HPDE6-E6E7 (cell line): ENCODE data around the gene GATAD2A.

ENCODE experiments used
- DNase-seq: peaks from one replicate; pipeline ENCODE4 v3.0.0; 2011; ENCODE audit warnings: missing footprints; ENCODE audit errors: extremely low spot score

Gene GATAD2A

DNA sequence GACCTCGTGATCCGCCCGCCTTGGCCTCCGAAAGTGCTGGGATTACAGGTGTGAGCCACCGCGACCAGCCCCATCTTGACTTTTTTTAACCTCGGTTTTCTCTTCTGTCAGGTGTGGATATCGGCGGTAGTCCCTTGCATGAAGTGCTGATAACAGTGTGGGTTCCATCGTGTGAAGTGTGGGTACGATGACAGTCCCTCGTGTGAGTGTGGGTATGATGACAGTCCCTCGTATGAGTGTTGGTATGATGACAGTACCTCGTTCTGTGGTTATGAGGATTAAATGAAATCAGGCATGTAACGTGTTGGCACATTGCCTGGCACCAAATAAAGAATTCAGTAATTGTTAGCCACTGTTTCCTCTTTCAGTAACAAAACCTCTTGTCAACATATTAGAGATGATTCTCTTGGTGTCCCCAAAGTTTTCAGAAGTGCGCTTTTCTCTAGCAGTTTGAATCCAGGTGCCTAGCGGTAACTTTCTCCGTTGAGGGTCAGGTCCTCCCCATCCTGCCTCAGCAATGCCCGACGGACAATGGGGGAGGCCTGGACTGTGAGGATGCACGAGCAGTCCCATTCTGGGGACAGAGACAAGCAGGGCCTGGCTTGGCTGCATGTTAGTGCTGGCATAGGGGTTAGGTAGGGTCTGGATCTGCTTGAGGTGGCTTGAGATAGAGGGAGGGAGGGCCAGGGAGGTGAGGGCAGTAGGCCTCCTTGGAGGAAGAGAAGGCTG lies 15.3 kb downstream of the GATAD2A start:
- DNase-seq = no peak

DNA sequence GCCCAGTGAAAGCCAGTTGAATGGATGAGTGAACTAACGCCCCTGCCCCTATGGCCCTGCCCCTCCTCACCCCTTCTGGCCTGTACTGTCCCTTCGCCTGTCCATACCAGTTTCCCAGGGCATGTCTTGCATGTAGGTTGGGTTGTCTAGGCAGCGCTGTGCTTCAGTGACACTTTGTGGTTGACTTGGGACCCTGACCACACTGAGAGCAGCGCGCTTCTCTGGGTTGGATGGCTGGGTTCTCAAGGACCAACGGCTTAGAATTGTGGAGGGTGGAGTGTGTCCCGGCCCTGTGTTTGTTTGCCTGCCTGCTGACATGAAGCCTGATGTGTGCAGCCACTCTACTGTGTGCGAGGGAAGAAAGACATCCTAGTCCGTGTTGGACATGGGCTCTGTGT lies 15.8 kb downstream of the GATAD2A start:
- no peak for DNase-seq

DNA sequence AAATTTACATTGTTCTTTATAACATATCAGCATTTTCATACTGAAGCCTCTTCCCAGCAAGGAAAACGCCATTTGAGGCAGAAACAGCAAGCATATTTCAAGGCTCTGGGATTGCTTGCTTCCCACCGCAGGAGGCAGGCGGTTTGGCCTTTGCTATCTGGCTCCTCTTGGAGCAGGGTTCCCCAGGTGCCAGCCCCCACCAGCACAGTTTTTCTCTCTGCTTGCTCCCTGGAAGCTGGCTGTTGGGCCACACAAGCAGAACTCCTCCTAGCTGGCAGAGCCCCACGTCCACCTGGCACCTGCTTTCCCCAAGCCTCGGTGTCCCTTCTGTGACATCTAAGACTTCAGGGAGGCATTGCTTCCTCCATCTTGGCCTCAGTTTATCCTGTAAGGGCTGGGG lies 16.7 kb downstream of the GATAD2A start:
- DNase-seq = no peak

DNA sequence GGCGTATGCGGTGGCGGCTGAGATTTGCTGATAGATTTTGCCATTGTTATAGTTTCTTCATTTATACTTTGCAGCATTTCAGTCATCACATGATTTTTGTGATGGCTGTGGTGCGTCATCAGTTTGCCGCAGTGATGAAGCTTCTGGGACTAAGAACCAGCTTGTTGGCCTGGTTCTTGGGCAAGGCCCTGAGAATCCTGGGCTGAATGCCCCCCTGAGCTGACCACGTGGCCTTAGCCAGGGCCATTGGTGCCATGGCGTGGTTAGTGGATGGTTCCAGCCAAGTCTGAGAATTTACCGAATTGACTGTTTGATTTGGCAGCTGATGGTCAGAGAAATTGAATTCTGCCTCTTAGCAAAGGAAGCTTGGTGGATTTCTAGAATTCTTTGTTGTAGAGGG lies 17.8 kb downstream of the GATAD2A start:
- DNase-seq = no peak

DNA sequence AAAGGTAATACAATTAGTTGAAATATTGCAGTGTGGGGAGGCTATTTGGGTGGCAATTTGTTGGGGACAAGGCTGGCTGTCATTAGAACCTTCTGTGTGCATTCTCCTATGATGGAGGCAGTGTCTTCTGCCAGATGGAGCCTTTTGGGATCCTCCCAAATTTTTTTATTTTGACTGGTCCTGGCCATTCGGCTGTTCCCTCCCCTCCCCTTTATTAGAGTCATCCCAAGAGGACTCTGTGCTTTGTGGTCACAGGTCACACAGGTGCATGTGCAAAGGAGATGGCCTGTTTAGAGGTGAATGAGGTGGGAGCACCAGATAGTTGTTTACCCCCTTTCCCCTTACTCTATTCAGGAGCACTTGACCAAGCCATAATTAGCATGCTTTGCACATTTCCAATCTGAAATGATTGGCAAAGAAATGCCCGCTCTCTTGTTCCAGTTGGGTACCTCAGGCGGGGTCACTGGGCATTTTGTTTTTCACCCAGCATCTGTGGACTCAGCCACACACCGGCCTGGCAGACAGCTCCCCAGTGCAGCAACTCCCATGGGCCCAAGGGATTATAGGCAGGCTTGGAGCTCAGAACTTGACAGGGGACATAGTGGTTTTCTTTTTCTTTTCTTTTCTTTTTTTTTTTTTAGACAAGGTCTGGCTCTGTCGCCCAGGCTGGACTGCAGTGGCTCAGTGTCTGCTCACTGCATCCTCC lies 19.8 kb downstream of the GATAD2A start:
- no peak for DNase-seq

DNA sequence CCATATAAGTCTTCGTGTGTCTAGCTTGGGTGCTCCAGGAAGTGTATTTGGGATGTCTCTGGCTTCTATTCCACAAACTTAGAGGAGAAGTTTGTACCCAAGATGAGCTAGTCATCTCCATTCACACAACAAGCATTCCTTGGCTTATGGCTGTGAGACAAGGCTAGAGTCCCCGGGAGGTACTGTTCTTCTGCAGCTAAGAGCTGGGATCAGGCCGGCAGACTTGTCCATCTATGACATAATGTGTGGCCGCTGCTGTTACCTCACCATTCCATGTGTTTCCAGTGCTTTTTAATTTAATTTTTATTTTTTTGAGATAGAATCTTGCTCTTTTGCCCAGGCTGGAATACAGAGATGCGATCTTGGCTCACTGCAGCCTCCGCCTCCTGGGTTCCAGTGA lies 20.7 kb downstream of the GATAD2A start:
- no peak for DNase-seq

DNA sequence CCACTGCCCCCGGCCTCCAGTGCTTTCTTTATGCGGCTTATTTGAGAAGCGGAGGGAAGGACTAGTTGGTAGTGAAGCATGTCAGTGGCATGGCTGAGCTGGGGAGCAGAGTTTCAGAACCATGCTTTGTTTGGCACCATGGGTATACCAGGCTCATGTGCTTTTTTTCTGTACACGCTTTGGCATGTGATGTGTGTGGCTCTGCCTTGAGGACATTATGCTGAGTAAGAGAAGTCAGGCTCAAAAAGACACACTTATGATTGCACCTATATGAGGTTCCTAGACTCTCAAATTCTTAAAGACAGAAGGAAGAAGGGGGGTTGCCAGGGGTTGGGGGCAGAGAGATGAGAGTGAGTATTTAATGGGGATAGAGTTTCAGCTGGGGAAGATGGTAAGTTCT lies 21.3 kb downstream of the GATAD2A start:
- no peak for DNase-seq

DNA sequence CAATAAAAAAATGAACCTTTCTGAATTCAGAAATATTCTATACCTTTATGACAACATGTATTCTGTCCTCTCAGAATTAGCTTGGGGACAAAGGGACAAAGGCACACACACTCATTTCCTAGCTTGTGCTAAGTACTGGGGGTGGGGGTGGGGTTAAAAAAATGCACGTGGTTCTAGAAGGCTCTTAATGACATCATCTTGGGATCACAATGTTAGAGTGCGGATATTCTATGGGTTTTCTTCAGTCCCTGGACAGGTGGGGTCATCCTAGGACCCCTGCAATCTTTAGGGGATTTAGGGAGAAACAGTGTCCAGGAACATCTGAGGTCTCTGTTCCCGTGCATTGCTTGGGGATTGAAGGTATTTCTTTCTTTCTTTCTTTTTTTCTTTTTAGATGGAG lies 21.8 kb downstream of the GATAD2A start:
- no peak for DNase-seq

DNA sequence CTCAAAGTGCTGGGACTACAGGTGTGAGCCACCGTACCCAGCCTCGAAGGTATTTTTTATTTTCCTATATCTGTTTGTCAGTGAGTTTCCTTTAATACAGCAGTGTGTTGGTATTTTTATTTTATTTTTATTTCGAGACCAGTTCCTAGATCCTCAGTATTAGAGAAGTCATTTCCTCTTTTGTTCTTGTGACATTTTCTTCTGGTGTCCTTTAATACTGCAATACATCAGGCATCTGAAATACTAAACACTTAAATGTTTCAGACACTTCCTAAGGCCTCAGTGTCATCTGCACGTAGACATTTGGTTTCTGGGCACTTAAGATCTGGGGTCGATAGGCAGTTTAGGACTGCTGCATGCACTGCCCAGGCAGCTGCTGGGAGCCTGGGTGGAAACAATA lies 22.5 kb downstream of the GATAD2A start:
- no peak for DNase-seq

DNA sequence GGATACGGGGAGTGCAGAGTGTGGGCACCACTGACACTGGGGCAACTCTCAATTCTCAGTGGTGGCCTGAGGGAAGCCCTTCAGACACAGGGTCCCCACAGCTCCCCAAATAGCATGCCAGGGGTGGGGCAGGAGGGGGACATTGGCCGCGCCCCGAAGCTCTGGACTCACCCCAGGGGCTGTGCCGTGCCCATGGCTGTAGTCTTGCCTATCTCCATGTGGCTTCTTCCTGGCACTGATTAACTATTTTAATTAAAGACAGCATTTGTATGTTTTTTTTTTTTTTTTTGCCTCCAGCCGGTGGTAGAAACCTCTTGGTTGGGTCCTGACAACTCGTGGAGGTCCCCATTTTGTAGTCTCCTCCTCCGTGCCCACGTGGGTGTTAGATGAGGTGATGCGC lies 23.3 kb downstream of the GATAD2A start:
- DNase-seq = no peak

DNA sequence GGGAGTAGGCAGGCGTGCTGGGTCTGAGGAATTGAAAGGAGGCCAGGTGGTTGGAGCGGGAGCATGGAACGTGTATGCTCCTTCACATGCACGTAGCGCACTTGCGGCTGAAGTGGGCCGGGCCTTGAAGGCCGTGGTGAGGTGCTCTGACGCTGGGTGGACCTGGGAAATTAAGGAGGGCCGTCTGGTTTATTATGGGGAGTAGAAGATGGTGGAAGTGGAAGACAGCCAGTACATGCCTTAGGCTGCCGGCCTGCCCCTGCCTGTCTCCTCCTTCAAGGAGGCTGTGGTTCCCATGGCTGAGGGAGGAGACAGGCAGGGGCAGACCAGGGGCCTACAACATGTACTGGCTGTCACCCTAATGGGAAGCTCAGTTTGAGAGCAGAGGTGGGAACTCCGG lies 23.9 kb downstream of the GATAD2A start:
- DNase-seq = no peak

DNA sequence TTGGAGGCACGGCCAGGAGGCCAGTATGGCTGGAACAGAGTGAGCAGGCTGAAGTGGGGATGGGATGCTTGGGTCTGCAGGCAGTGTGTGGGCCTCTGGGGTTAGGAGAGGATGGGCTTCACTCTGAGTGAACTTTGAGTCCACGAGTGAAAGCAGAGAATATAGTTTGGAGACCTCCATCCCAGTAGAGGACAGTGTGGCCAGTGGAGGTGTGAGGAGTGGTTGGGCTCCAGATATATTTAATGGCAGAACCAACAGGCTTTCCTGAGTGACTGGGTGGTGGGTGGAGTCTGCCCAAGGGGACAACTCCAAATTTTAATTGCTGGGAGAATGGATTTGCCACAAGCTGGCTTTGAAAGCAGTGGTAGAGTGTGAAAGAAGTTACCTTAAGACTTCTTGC lies 27.3 kb downstream of the GATAD2A start:
- no peak for DNase-seq

DNA sequence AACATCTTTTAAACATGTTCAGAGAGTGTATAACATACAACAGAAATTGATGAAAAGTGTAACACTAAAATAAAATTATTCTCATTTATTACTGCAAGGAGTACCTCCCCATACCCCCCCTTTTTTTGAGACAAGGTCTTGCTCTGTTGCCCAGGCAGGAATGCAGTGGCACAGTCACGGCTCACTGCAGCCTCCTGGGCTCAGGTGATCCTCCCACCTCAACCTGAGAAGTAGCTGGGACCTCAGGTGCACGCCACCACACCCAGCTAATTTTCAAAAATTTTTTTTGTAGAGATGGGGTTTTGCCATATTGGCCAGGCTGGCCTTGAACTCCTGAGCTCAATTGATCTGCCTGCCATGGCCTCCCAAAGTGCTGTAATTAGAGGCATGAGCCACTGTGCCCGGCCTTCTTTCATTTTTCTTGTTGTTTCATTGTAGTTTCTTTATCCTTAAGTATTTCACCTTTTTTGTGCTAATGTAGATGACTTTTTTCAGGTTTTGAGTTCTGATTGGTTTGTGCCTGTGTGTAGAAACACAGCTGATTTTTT lies 28.3 kb downstream of the GATAD2A start:
- DNase-seq = no peak

DNA sequence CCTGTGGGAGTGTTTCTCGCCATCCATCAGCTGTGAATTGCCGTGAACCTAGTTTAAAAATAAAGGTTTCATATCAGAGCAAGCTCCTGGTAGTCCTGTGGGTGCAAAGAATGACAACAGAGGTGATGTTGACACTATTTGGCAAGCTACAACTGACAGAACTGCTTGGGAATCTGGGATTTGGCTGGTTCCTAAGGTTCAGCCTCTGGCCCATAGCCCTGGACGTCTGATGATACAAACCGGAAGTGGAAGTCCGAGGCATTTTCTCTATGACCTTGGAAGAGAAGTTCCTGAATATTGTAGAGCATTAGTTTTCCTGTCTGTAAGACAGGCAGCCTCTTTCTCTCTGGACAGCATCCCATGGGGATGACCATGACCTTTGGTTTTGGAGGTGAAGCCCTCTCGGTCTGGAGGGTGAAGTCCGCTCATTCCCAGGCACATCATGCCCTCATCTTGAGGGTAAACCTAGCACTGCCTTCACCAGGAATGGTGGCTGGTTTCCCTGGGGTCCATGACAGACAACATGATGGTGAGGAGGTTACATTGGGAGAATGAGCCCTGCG lies 29.1 kb downstream of the GATAD2A start:
- no peak for DNase-seq

DNA sequence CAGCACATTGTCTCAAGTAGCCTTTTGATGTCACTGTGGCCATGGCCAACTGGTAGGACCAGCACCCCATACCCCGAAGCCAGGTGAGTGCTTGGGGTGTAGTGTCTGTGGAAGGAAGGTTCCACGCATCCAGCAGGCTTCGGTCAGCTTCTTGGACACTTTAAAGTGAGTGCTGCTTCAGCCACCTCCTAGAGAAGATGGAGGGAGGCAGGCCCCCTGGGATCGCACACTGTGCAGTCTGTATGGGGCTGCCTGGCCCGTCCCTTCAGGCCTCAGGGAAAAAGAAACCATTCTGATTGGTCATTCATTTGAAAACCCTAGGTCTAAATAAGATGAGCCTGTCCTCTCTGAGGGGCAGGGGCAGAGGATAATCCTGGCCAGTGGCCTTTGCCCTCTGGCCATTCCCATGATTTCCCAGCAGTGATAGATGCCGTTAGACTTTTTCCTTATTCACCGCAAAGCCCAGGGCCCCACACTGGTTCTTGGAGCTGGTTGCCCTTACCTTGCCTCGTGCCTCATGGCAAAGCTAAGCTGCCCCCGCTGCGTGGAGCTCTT lies 30.7 kb downstream of the GATAD2A start:
- no peak for DNase-seq

DNA sequence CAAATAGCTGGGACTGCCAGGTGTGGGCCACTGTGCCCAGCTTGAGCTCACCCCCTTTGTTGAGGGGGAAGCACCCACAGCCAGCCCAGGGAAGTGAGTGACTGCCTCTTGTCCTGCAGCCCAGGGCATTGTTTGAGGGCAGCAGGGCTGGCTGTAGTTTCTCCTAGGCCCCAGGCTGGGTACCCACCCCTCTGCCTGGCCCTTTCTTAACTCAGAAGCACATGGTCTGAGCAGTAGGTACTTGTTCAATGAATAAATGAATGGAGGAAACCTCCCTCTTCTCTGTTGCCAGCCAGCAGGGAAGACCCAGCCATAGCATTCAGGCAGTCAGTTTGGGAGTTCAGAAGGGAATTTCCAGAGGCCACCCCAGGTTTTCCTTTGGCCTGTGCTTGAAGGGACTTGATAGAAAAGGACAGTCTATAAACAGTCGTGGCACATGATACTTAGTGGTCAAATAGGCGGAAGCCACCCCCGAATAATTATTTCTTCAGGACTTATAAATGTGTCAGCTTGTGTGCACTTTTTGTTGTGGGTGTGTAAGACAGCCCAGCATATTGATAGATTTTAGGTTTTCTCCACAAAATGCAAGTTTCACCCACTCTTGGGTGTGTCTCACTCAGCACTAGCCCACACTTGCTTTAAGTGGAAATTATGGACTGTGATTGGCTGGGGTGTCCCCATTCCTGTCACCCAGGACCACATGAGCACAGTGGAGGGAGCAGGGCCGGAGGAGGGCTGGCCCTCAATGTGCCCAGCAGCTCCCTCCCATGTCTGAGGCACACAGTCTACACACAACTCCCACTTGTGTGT lies 33.1 kb downstream of the GATAD2A start:
- no peak for DNase-seq

DNA sequence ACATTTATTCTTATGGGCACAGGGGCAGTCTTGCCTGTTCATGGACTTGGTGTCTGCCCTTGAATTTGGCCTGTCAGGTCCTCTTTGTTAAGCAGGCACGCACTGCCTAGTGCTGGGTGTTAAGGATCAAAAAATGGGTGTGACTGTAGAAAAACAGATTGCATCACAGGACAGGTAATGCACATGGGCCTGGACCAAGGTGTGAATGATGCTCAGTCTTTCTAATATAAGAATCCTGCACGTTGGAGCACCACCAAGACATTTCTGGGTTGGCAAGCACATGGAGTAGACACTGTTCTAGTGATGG lies 33.7 kb downstream of the GATAD2A start:
- DNase-seq = no peak

DNA sequence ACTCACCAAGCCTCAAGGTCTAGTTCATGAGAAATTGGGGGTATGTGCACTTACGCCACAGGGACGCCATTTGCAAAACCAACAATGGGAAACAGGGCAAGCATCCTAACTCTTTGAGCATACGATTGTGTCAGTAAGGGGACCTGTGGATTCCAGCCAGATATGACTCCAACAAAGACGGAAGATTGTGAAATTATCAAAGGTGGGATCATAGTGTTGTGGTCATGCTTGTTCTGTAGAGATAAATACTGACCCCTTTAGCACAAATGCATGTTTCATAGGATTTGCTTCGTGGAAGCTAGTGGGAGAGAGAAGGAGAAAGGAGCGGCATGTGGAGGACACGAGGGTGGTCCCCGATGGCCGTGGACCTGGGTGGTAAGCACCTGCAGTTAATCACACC lies 37.8 kb downstream of the GATAD2A start:
- no peak for DNase-seq

DNA sequence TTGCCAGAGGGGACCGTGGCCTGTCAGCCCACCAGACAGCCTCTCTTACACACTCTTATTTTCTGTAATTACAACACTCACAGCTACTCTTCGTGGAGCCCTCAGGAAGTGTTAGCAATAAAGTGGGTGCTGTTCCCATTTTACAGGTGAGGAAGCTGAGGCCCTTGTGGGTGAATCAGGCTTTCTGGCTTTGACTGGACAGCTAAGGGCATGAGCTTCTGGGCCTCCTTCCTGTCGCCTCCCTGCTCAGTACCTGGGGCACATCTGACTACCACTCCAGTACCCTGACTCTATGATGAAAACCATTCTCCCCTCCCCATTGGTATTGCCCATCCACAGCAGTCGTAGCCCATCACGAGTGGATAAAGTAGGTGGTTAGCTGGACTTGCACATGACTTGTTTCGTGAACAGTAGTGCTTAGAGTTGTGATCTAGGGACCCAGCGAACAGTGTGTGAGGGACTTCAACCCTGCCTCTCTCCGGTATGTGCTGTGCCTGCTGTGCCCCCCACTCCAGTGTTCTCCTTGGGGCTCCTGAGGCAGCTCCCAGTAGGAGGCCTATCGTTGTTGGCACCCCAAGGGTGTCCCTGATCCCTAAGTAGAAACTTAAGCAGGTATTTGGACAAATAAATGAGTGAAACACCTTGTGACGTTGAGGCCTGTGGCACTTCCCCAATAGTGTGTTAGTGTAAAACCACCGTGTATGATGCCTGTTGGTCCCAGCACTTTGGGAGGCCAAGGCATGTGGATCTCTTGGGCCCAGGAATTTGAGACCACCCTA lies 38.6 kb downstream of the GATAD2A start:
- DNase-seq = no peak

DNA sequence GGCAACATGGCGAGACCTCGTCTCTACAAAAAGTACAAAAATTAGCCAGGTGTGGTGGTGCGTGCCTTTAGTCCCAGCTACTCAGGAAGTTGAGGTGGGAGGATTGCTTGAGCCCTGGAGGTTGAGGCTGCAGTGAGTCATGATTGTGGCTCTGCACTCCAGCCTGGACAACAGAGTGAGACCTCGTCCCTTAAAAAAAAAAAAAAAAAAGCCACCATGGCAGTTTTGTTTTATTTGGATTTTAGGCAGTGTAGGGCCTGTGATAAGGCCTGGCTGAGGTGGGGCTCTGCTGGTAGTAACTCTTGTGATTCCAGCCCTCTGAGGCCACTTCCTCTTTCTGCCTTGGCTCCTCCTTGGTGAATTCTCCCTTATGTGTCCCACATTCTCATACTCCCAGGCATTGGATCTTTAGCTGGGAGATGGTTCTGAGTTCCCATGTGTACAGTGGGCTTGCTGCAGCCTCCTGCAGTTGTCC lies 39.2 kb downstream of the GATAD2A start:
- DNase-seq = no peak

DNA sequence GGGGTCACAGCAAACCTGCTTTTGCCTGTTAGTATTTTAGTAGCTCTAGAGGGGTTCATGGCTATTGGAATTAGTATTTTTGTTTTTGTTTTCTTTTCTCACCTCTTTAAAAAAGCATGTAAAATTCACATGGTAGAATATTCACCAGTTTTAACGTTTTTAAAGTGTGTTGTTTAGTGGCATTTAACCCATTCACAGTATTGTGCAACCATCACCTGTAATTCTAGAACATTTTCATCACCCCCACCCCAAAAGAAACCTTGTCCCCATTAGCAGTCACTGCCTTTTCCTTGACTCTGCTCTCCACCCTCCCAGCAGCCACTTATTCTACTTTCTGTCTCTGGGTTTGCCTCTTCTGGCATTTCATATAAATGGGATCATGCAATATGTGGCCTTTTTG lies 39.8 kb downstream of the GATAD2A start:
- DNase-seq = no peak
